HEK293 (cell line): ENCODE measurements around the gene THSD4.
"Not testable (repeated sequence)": the region's sequence is repeated elsewhere in the genome, so short reads cannot be mapped to it uniquely, and the experiment has no call there.

Source experiments
- CTCF ChIA-PET: fragments of 350-600 bp; formaldehyde crosslinking; extraction: SDS; loops from one replicate; lab custom pipeline; 2021; ENCODE audit warnings: antibody characterized with exemption; lab: Yijun Ruan, JAX
- POLR2A ChIA-PET: fragments of 300-600 bp; formaldehyde crosslinking; extraction: SDS; loops from one replicate; lab custom pipeline; 2020; ENCODE audit warnings: antibody characterized with exemption, inconsistent platforms; lab: Yijun Ruan, JAX
- H3K27ac ChIP-seq: fragments of 200-500 bp; sonication (Bioruptor generic); 2 replicates; pipeline ENCODE4 v1.5.1; 2014; ENCODE audit warnings: low read depth, low read length, control low read depth, inconsistent platforms; ENCODE audit errors: extremely low read depth
- H3K36me3 ChIP-seq, 2 experiments: fragments of 200-500 bp in 1 of 2; sonication (Bioruptor generic) in 1 of 2; 1 replicate in 1 of 2; 2 replicates in 1 of 2; pipeline ENCODE4 v1.5.1; 2014 to 2017; ENCODE audit warnings: inconsistent platforms in 2 of 2, low read length in 2 of 2; ENCODE audit not compliant: control insufficient read depth in 2 of 2, insufficient read depth in 1 of 2
- H3K4me1 ChIP-seq: fragments of 200-500 bp; sonication (Bioruptor generic); 2 replicates; pipeline ENCODE4 v1.5.1; 2014; ENCODE audit warnings: mild to moderate bottlenecking, low read length, inconsistent platforms; ENCODE audit not compliant: control insufficient read depth, insufficient read depth
- H3K4me3 ChIP-seq: 2 replicates; pipeline ENCODE4 v1.5.1; 2011; ENCODE audit warnings: low read depth, mild to moderate bottlenecking, control low read depth, low read length, moderate library complexity
- H3K9me3 ChIP-seq: fragments of 200-500 bp; sonication (Bioruptor generic); 2 replicates; pipeline ENCODE4 v1.5.1; 2014; ENCODE audit warnings: low read depth, low read length, inconsistent platforms; ENCODE audit not compliant: control insufficient read depth, insufficient read depth
- GLI2 ChIP-seq: fragments of 450-650 bp; formaldehyde crosslinking; IDR thresholded peaks from 2 replicates; pipeline ENCODE4; 2017; ENCODE audit warnings: missing biosample characterization, missing genetic modification characterization, low read depth, borderline replicate concordance
- OVOL3 ChIP-seq: fragments of 450-650 bp; formaldehyde crosslinking; IDR thresholded peaks from 2 replicates; pipeline ENCODE4 v1.5.1; 2016; ENCODE audit warnings: missing biosample characterization, missing genetic modification characterization
- PRDM4 ChIP-seq: fragments of 450-650 bp; formaldehyde crosslinking; IDR thresholded peaks from 2 replicates; pipeline ENCODE4 v1.5.1; 2017; ENCODE audit warnings: missing biosample characterization, missing genetic modification characterization
- PRDM6 ChIP-seq: fragments of 450-650 bp; formaldehyde crosslinking; IDR thresholded peaks from 2 replicates; pipeline ENCODE4 v1.5.1; 2017; ENCODE audit warnings: missing biosample characterization, missing genetic modification characterization
- TRIM28 ChIP-seq: IDR thresholded peaks from 2 replicates; pipeline ENCODE4 v1.6.1; 2011; ENCODE audit warnings: low read length, control low read depth, borderline replicate concordance
- ZBTB10 ChIP-seq: fragments of 450-650 bp; formaldehyde crosslinking; IDR thresholded peaks from 2 replicates; pipeline ENCODE4 v1.5.1; 2016; ENCODE audit warnings: missing biosample characterization, missing genetic modification characterization
- ZBTB6 ChIP-seq: fragments of 450-650 bp; formaldehyde crosslinking; IDR thresholded peaks from 2 replicates; pipeline ENCODE4 v1.5.1; 2017; ENCODE audit warnings: missing biosample characterization, missing genetic modification characterization
- ZFP69B ChIP-seq: fragments of 450-650 bp; formaldehyde crosslinking; IDR thresholded peaks from 2 replicates; pipeline ENCODE4 v1.5.1; 2016; ENCODE audit warnings: missing biosample characterization, missing genetic modification characterization
- ZNF146 ChIP-seq: fragments of 450-650 bp; formaldehyde crosslinking; IDR thresholded peaks from 2 replicates; pipeline ENCODE4 v1.5.1; 2016; ENCODE audit warnings: missing biosample characterization, missing genetic modification characterization
- ZNF2 ChIP-seq: fragments of 450-650 bp; formaldehyde crosslinking; IDR thresholded peaks from 2 replicates; pipeline ENCODE4 v1.5.1; 2016; ENCODE audit warnings: missing biosample characterization, missing genetic modification characterization
- ZNF350 ChIP-seq: fragments of 450-650 bp; formaldehyde crosslinking; IDR thresholded peaks from 2 replicates; pipeline ENCODE4 v1.5.0; 2017; ENCODE audit warnings: missing biosample characterization, mild to moderate bottlenecking, missing genetic modification characterization
- ZNF561 ChIP-seq: fragments of 450-650 bp; IDR thresholded peaks from 2 replicates; pipeline ENCODE4 v1.5.1; 2018; ENCODE audit warnings: missing biosample characterization, missing genetic modification characterization, borderline replicate concordance
- ZNF580 ChIP-seq: fragments of 450-650 bp; formaldehyde crosslinking; IDR thresholded peaks from 2 replicates; pipeline ENCODE4 v1.5.1; 2016; ENCODE audit warnings: missing biosample characterization, missing genetic modification characterization
- ZSCAN30 ChIP-seq: fragments of 450-650 bp; IDR thresholded peaks from 2 replicates; pipeline ENCODE4 v1.5.1; 2018; ENCODE audit warnings: missing biosample characterization, mild to moderate bottlenecking, missing genetic modification characterization, moderate library complexity
- TF ChIP-seq, protein P1 (sequence below): fragments of 450-650 bp; formaldehyde crosslinking; IDR thresholded peaks from 2 replicates; pipeline ENCODE4 v1.5.1; 2016; ENCODE audit warnings: missing biosample characterization, missing genetic modification characterization

The THSD4 gene

DNA sequence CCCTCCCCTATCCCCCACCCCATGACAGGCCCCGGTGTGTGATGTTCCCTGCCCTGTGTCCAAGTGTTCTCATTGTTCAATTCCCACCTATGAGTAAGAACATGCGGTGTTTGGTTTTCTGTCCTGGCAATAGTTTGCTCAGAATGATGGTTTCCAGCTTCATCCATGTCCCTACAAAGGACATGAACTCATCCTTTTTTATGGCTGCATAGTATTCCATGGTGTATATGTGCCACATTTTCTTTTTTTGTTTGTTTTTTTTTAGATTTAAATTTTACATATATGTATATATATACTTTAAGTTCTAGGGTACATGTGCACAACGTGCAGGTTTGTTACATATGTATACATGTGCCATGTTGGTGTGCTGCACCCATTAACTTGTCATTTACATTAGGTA is 555.0 kb downstream of the THSD4 start:
- POLR2A ChIA-PET: not testable (repeated sequence)
- TF ChIP-seq ZNF146 (tag by site-specific recombination): peak; percentile 90
- TF ChIP-seq ZNF580: peak; percentile 73
- CTCF ChIA-PET: interaction anchor here (1.0 kb wide), 1 partner anchor 1307 kb away, joined by 3 read pairs; no protein-coding TSS in a partner anchor

DNA sequence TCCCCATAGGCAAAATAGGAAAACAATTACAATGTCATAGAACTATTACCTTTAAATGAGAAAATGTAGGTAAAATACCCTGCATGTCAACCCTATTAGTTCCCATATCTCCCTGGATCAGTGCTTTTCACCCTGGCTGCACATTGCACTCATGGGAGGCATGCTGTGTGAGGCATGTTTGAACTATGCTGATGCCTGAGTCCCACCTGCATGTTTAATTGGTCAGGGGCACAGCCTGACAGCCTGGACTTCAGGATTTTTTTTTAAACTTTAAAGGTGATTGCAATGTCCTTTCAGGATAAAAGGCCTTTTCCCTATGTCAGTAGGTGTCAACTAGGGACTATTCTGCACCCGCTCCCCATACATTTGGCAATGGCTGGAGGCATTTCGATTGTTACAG is 559.1 kb downstream of the THSD4 start:
- Histone ChIP-seq H3K9me3 (no peaks in the 10 kb centered on the region), H3K27ac (no peak overlapping the region), H3K4me3 (no peak overlapping the region), H3K4me1 (peaks cover 18% of the 10 kb centered on the region), H3K36me3 (no peaks in the 10 kb centered on the region)
- CTCF ChIA-PET: no interaction called here
- POLR2A ChIA-PET: no interaction called here
- TF ChIP-seq ZNF2 (tag by site-specific recombination): no peak
- no peak for TF ChIP-seq ZFP69B (tag by site-specific recombination)
- TF ChIP-seq ZBTB6 (tag by site-specific recombination): no peak
- TF ChIP-seq GLI2 (tag by site-specific recombination): no peak
- no peak for TF ChIP-seq OVOL3 (tag by site-specific recombination)
- no peak for TF ChIP-seq ZNF561
- TF ChIP-seq PRDM6 (tag by site-specific recombination): no peak
- no peak for TF ChIP-seq ZSCAN30 (tag by site-specific recombination)
- TF ChIP-seq ZNF350 (tag by site-specific recombination): no peak
- TF ChIP-seq TRIM28: no peak
- TF ChIP-seq, protein P1, sequence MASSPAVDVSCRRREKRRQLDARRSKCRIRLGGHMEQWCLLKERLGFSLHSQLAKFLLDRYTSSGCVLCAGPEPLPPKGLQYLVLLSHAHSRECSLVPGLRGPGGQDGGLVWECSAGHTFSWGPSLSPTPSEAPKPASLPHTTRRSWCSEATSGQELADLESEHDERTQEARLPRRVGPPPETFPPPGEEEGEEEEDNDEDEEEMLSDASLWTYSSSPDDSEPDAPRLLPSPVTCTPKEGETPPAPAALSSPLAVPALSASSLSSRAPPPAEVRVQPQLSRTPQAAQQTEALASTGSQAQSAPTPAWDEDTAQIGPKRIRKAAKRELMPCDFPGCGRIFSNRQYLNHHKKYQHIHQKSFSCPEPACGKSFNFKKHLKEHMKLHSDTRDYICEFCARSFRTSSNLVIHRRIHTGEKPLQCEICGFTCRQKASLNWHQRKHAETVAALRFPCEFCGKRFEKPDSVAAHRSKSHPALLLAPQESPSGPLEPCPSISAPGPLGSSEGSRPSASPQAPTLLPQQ: no peak
- no peak for TF ChIP-seq PRDM4 (tag by site-specific recombination)
- no peak for TF ChIP-seq ZBTB10

More for the DNA sequence above, 555.0 kb downstream of the THSD4 start:
- H3K4me3 ChIP-seq, H3K9me3 ChIP-seq, H3K4me1 ChIP-seq, H3K36me3 ChIP-seq, H3K27ac ChIP-seq: not testable (repeated sequence)
